RWPE2 (cell line): ENCODE measurements around the gene ARF1.

Source experiments
- ATAC-seq: fragments of 200-7000 bp; cut with Tn5 transposase; 3 replicates; pipeline ENCODE4 v1.9.1; 2021; ENCODE audit warnings: low read depth
- DNase-seq: peaks from one replicate; pipeline ENCODE4 v3.0.0-alpha.2; 2020; ENCODE audit warnings: low spot score
- H3K27ac ChIP-seq: fragments of 450-650 bp; 2 replicates; pipeline ENCODE4 v1.5.1; 2017; ENCODE audit warnings: mild to moderate bottlenecking; ENCODE audit not compliant: poor library complexity, severe bottlenecking
- H3K27me3 ChIP-seq: fragments of 250-450 bp; sonication (Bioruptor Pico); 2 replicates; pipeline ENCODE4 v1.5.1; 2021; ENCODE audit warnings: mild to moderate bottlenecking, moderate library complexity; ENCODE audit not compliant: insufficient read depth, poor library complexity, severe bottlenecking
- H3K36me3 ChIP-seq: fragments of 250-450 bp; sonication (Bioruptor Pico); 2 replicates; pipeline ENCODE4 v1.5.1; 2020; ENCODE audit warnings: low read depth, mild to moderate bottlenecking, moderate library complexity
- H3K4me1 ChIP-seq: fragments of 250-450 bp; sonication (Bioruptor Pico); 2 replicates; pipeline ENCODE4 v1.5.1; 2021; ENCODE audit warnings: mild to moderate bottlenecking, moderate library complexity; ENCODE audit not compliant: insufficient read depth, poor library complexity, severe bottlenecking
- H3K4me3 ChIP-seq: fragments of 250-450 bp; sonication (Bioruptor Pico); 2 replicates; pipeline ENCODE4 v1.5.1; 2021; ENCODE audit warnings: mild to moderate bottlenecking, moderate library complexity; ENCODE audit not compliant: severe bottlenecking
- H3K9me3 ChIP-seq: fragments of 250-450 bp; sonication (Bioruptor Pico); 2 replicates; pipeline ENCODE4 v1.5.1; 2021; ENCODE audit warnings: mild to moderate bottlenecking, moderate library complexity; ENCODE audit not compliant: severe bottlenecking
- CTCF ChIP-seq: fragments of 450-650 bp; IDR thresholded peaks from one replicate; pipeline ENCODE4 v1.5.1; 2017; ENCODE audit warnings: mild to moderate bottlenecking, moderate library complexity; ENCODE audit not compliant: poor library complexity, severe bottlenecking

Gene ARF1

GRCh38 chr1:228114827-228115226, 32.3 kb downstream of the ARF1 start:
- Histone ChIP-seq H3K27me3 (no peaks in the 10 kb centered on the region), H3K4me1 (no peaks in the 10 kb centered on the region), H3K4me3 (no peak overlapping the region), H3K36me3 (no peaks in the 10 kb centered on the region), H3K9me3 (no peaks in the 10 kb centered on the region), H3K27ac (no peak overlapping the region)
- DNase-seq (no peak), ATAC-seq (no peak)
- no peak for TF ChIP-seq CTCF

DNA sequence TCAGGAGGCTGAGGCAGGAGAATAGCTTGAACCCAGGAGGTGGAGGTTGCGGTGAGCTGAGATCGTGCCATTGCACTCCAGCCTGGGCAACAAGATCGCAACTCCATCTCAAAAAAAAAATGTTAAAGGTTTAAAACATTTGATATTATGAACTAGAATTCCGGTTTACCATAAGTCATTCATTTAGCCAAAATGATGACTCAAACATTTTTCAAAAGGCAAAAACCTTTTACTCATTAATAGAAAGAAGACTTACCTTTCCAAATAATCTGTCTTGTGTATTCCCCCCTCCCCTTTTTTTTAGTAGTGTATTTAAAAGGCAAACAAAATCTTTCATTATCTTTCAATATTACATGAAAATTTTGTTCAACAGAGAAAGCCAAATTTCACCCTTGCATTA, 34.8 kb downstream of the ARF1 start:
- ATAC-seq (no peak), DNase-seq (no peak)
- no peak for TF ChIP-seq CTCF
- Histone ChIP-seq H3K4me1 (no peaks in the 10 kb centered on the region), H3K27ac (no peak overlapping the region), H3K9me3 (no peaks in the 10 kb centered on the region), H3K27me3 (no peaks in the 10 kb centered on the region), H3K36me3 (no peaks in the 10 kb centered on the region), H3K4me3 (no peak overlapping the region)

- no peak for DNase-seq
These were observed 35.5 kb downstream of the ARF1 start for GRCh38 chr1:228118040-228118439.

GRCh38 chr1:228120351-228120750, 37.8 kb downstream of the ARF1 start:
- H3K36me3 ChIP-seq: no peaks in the 10 kb centered on the region
- H3K9me3 ChIP-seq: no peaks in the 10 kb centered on the region
- H3K27ac ChIP-seq: no peak overlapping the region
- H3K4me1 ChIP-seq: no peaks in the 10 kb centered on the region
- H3K4me3 ChIP-seq: no peak overlapping the region
- no peak for TF ChIP-seq CTCF
- DNase-seq (no peak), ATAC-seq (no peak)
- no peaks in the 10 kb centered on the region for H3K27me3 ChIP-seq

More at GRCh38 chr1:228118040-228118439, 35.5 kb downstream of the ARF1 start:
- no peak for ATAC-seq
- Histone ChIP-seq H3K27ac (no peak overlapping the region), H3K27me3 (no peaks in the 10 kb centered on the region), H3K9me3 (no peaks in the 10 kb centered on the region), H3K4me3 (no peak overlapping the region), H3K4me1 (no peaks in the 10 kb centered on the region), H3K36me3 (no peaks in the 10 kb centered on the region)
- no peak for TF ChIP-seq CTCF

GRCh38 chr1:228120857-228121489, 38.5 kb downstream of the ARF1 start:
- Histone ChIP-seq H3K36me3 (no peaks in the 10 kb centered on the region), H3K9me3 (no peaks in the 10 kb centered on the region), H3K4me1 (no peaks in the 10 kb centered on the region), H3K27me3 (no peaks in the 10 kb centered on the region), H3K4me3 (no peak overlapping the region), H3K27ac (no peak overlapping the region)
- DNase-seq (no peak), ATAC-seq (no peak)
- no peak for TF ChIP-seq CTCF
